ENCODE data around the gene ASPRV1.
"Not testable (repeated sequence)": the region's sequence is repeated elsewhere in the genome, so short reads cannot be mapped to it uniquely, and the experiment has no call there.

The ASPRV1 gene

GRCh38 chr2:69959425-69959824, 2.0 kb downstream of the ASPRV1 start:
- DNase-seq = no peak

GRCh38 chr2:69958480-69958879, 3.0 kb downstream of the ASPRV1 start:
- DNase-seq = no peak

GRCh38 chr2:69957965-69958364, 3.5 kb downstream of the ASPRV1 start:
- no peak for DNase-seq

GRCh38 chr2:69956475-69956979, 4.9 kb downstream of the ASPRV1 start:
- DNase-seq = no peak

GRCh38 chr2:69955029-69955428, 6.4 kb downstream of the ASPRV1 start:
- DNase-seq = no peak

GRCh38 chr2:69954084-69954483, 7.3 kb downstream of the ASPRV1 start:
- DNase-seq = no peak

GRCh38 chr2:69952336-69953115, 8.9 kb downstream of the ASPRV1 start:
- no peak for DNase-seq

GRCh38 chr2:69950671-69951070, 10.8 kb downstream of the ASPRV1 start:
- not testable (repeated sequence) for DNase-seq

- DNase-seq = no peak
Measured at GRCh38 chr2:69950241-69950640, 11.2 kb downstream of the ASPRV1 start.

- DNase-seq = no peak
Measured at GRCh38 chr2:69948963-69949645, 12.3 kb downstream of the ASPRV1 start.

- no peak for DNase-seq
Measured at GRCh38 chr2:69948032-69948962, 13.1 kb downstream of the ASPRV1 start.

- no peak for DNase-seq
Measured at GRCh38 chr2:69947325-69947931, 14.0 kb downstream of the ASPRV1 start.

DNA sequence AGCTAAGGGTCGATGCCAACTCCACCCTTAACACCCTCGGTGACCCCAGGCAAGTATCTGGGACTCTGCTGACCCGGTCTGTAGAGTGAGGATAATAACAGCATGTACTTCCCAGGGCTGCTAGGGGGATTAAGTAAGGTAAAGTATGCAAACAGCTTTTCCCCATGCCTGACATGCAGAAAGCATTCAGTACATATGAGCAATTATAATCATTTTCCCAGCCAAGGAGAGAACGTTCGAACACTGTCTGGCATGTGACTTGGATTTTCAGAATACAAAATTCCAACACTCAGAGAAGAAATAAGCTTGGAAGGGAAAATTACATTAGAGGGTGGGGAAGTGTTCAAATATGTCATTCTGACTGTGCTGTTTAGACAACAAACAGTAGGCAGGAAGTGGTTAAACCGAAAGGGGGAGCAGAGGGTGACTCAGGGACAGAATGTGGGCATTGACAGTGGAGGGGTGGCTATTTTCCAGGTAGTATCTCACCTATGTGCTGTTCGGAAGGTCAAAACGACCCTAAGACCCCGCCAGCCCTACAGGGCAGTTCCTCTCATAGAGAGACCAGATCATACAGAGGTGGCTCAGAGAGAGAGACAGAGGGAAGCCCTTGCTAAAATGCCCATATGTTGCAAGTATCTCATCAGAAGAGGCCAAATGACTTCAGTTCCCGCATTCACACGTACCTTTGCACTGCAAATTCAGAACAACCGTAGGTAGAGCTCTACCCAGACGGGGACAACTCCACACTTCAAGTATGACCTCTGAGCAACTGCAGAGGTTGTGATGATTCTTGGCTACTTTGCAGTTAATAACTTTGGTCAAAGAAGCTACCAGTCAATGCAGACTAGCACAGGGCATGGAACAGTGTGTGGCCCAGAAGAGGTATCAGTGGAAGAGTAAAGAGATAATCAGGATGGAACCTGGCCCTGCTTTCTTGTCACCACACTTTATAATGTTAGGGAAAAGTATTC, 14.8 kb downstream of the ASPRV1 start:
- no peak for DNase-seq

DNA sequence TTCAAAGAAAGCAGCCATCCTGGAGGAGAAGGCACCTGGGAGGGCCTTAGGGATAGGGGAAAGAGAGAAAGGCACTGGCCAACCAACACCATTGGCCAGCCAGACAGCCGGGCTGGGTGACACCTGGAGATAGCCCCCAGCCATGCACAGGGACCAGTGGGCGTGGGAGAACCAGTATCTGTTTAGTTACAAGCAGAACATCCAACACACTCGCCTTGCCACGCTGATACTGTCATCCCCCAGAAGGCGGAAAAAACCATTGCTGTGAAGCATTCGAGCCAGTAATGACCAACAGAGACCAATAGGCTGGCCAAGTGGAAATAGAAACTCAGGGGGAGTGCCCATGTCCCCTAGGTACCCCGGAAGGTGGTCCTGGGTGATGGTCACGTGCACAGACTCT, 15.5 kb downstream of the ASPRV1 start:
- no peak for DNase-seq

DNA sequence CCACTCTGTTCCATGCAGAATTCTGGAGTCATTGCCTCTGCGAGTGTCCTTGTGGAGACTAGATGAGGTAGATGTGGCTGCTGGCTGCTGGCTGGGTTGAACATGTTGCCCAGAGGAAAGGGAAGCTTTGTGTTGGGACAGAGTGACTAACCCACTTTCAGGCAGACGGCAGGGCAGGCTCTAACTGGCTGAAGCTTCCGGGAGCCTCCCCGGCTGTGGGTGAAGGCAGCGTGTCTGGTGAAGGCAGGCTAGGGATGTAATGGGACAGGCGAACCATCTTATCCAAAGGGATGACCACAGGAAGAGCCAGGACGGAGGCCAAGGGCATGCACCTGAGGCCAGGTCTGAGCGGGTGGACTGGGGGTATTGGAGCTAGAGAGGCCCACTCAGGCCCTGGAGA, 16.0 kb downstream of the ASPRV1 start:
- no peak for DNase-seq

GRCh38 chr2:69944756-69945155, 16.7 kb downstream of the ASPRV1 start:
- no peak for DNase-seq

- no peak for DNase-seq
Measured at GRCh38 chr2:69943843-69944525, 17.4 kb downstream of the ASPRV1 start.

GRCh38 chr2:69943000-69943842, 18.2 kb downstream of the ASPRV1 start:
- no peak for DNase-seq

DNA sequence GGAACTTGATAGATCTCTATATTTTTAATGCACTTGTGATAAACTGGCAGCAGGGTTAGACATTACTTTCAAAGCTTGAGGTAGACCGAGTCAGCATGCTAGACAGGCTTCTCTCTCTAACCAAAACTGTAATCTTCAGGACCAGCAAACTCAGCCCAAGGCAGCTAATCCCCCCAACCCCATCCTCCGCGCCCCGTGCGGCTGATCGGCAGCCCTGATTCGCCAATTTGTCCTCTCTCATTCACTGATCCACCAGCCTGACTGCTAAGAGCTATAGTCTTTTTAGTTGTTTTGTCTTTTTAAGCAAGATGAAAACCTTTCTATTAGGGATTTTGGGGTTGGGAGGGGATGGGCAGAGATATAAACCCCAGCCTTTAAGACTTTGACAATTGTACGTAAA, 20.7 kb downstream of the ASPRV1 start:
- DNase-seq = no peak

DNA sequence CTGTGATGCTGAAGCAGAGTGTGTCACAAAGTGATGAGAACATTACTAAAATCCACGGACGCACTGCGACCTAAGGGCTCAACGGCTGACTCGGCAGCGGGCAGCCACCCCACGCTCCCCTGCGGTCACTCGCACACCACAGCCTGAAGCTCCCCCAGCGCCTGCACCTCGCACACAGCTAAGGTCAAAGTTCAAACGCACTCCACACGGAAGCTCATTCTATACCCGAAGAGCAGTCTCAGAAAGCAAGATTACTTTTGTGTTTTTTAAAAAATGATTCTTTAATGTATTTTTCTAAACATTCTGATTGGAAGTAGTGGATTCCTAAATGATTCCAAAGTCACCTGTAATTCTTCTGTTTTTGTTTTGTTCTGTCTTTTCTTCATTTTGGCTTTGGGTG, 21.7 kb downstream of the ASPRV1 start:
- no peak for DNase-seq
